GM18499 (cell line): Measurements from ENCODE around the gene FNDC3A.
"Not testable (repeated sequence)": the region's sequence is repeated elsewhere in the genome, so short reads cannot be mapped to it uniquely, and the experiment has no call there.

Source experiments
- ATAC-seq: cut with Tn5 transposase; IDR thresholded peaks from one replicate; pipeline ENCODE4 v1.9.1; 2021; ENCODE audit warnings: moderate number of reproducible peaks; ENCODE audit not compliant: insufficient read depth, unreplicated experiment

Gene FNDC3A

DNA sequence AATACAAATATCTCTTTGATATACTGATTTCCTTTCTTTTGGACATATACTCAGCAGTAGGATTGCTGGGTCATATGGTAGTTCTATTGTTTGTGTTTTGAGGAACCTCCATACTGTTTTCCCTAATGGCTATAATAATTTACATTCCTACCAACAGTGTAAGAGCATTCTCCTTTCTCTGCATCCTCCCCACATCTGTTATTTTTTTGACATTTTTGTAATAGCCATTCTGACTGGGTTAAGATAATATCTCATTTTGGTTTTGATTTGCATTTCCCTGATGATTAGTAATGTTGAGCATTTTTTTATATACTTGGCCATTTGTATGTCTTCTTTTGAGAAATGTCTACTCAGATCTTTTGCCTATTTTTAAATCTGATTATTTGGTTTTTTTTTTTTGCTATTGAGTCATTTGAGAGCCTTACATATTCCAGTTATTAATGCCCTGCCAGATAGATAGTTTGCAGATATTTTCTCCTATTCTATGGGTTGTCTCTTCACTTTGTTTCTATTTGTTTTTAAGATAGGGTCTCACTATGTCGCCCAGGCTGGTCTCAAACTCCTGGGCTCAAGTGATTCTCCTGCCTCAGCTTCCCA is 95.7 kb downstream of the FNDC3A start:
- no peak for ATAC-seq

DNA sequence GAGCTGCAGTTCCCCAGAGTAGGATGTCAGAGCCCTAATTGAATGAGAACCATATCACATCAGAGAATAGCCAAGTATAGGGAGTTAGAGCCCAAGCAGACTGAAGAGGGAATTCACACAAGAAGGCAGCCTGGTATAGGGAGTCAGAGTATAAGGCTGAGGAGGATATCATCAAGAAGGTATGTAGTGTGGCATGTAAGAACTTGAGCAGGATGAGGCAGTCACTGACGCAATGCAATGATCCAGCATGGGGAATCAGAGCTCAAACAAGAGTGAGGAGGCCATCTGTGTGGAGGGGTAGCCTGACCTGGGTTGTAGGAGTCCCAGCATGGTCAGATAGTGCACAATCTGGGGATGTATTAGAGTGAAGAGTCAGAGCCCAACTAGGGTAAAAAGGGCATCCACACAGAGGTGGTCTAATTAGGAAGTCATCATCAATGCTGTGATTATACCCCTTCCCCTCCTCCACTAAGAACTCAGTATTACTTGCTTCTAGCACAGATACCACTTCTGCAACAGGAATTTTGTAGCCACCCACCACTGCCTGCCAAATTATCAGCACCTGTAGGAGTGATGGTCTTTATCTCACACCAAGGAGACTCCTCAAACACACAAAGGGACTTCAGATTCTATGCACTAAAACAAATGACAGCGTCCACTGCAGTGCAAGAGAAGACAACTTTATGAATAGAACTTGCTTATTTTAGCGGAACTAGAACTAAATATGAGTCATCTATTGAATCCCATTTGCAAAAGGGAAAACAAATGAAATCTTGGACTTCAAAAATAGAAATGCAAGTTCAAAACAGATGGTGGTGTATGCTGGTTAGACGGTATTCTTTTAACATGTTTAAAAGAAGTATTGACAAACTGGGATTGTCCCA is 107.2 kb downstream of the FNDC3A start:
- ATAC-seq: no peak

DNA sequence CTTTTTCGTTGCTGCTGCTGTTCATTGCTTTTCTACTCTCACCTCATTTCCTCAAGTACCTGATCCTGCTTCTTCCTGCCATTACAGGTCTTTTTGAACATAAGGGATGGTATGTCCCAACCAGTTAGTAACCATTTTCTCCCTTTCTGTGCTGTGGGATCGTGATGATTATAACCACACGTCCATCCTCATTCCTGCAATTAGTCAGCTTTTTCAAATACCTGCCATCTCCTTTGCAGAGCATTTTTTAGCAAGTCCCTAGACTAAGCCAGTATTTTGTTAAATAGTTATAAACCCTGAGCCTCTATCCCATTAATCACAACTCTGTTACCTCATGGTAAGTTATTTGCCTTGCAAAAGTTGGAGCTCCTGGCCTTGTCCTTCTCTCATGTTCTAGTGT is 109.2 kb downstream of the FNDC3A start:
- no peak for ATAC-seq

DNA sequence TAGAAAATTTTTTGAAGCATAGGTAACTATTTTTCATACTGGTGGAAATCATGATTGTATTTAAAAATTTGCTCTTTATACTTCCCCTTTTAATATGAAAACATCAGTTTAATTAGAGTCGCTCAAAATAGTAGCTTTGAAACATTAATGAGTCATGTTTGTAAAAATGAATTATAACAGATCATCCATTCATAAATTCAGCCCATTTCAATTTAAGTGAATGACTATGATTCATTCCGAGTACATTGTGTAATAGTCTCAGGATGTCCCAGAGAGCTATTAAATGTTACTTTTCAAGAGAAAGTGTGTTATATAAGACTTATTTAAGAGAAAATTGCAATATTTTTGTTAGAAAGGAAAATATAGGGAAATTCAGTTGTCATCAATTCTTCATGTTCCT is 111.0 kb downstream of the FNDC3A start:
- ATAC-seq: no peak

DNA sequence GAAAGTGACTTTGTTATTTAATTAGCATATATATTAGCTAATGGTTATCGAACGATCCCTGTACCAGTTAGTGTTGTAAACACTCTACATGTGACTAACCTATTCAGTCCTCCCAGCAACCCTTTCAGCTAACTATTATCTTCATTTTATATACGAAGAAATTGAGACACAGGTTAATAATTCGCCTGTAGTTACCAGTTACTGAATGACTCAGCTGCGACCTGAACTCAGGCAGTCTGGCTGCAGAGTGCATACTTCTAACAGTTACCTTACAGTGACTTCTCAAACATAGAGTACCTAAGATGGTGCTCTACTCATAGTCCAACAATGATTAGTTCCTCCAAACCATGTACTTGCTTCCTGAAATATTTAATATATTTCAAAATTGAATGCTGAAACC is 117.7 kb downstream of the FNDC3A start:
- no peak for ATAC-seq

DNA sequence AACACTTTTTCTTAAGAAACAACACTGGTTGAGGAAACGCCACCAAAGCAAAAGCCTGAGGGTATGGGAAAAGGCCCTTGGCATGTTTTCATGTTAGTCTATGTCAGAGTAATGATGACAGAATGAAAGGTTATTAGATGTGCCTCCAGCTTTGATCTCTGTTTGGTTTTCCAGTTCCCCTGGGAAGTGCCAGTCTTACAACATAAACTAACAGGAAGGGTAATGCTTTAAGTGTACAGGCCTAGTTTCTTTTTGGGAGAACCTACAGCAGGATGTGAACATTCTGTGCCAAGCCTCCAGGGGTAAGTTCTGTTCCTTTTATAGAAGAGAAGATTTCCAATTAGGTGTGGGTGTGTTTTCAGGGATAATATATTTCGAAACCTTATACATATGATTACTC is 121.7 kb downstream of the FNDC3A start:
- no peak for ATAC-seq

DNA sequence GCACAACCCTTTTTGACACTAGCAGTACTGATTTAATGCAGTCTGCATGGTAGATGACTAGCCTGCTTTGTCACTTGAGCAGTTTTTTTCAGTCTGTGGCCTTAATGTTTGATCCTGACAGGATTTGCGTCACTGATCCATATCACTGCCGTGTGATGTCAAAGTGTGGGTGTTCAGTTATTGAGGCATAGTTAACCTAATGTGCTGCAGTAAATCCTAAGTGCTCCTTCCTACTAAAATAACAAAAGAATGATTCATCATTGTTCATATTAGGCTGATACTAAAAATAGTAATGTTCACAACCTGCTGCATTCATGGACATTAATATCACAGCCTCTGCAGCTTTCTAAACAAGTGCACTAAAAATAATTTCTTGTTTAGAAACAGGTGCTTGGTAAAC is 122.5 kb downstream of the FNDC3A start:
- no peak for ATAC-seq

DNA sequence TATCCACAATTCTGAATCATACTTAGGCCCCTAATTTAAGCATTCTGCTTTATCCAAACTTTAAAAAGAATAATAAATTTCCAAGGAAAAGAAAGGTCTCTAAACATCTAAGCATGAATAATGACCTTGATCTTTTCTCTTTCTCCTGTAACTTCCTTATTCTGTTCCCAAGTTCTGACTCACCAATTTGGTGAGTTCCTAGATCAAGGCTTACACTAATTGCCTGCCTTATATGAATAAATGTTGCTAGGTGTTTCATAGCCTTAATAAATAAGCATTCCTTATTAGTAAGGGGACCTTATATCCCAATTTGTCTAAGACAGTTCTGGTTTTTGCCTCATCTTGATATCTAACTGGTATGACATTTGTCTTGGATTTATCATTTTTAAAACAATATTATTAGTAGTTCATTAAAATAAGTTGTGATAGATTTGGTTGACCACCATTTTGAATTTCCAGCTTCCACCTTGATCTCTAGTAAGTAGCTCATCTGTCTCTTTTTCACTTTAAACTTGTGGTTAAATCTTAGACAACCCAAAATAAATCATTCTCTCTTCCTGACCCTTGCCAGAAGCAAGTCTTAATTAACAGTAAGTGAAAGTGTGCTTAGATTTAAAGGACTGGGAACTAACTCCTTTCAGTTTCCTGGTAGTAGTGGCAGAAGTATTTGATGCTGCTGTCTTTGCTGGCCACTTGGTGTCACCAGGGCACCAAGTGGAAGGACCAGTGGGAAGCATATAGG is 123.2 kb downstream of the FNDC3A start:
- ATAC-seq: no peak

DNA sequence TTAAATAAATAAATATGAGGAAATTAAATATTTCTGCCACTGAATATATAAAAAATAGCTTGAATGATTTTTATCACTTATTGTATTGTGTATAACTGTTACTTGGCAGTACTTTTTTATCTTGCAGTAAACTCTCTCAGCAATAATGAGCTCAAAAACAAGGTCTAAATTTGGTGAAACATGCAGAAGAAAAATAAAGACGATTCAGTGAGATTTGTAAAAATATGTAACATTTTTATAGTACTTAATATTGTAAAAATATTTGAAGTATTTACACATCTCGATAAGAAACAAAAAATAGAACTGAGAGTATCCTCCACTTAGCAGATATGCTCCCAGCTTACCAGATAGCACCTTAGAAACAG is 123.8 kb downstream of the FNDC3A start:
- ATAC-seq: no peak

DNA sequence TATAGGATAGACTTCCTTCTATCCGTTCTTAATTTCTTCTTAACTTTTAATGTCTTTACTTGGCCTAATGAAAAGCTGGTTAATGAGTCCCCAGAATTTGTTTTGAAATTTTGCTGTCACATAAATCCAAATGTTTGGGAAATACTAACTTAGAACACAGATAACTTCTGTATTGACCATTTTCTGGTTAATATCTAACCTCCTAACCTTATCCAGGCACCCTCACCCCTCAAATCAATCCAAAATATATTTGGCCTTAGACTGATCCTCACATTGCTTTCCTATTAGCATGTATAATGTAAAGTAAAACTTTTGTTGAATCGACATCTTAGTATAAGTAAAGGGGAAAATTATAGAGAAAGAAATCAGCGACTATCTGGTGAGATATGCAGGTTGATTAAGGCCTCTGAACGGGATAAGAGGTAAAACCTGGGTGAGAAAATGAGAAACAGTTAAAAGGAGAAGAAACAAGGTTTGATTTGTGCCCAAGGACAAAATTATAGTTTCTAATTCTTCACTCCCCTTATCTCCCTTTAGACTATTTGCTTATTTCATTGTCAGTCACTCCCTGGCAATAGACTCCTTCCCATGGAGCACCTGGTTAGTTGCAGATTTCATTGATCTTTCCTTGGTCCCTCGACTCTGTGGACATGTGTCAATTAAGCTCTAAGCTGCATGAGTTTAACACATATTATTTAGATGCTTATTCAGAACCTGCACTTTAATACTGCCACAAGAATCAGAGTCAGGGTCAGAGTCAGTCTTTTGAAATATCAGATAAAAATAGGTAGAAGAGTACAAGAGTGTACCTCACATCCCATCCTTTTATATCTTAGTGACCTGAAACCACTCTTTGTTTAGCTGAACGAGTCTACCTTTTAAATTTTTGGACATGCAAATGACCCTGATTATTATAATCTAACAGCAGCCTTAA is 125.2 kb downstream of the FNDC3A start:
- ATAC-seq: no peak

DNA sequence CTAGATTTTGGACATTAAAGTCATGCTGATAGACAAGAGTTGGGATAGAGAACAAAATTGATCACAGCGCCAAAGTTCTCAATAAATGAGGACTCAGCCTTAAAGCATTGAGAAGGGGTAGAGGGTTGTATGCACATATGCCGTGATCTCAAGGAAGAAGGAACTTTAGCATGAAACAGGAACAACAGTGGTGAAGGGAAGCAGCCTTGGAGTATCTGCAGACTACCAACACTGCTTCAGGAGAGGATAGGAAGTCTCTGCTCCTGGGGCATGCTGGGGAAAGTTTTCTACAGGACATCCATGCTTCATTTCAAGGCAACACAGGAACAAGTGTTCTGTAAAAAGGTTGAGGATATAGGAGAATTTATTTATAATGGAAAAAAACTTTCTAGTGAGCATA is 132.5 kb downstream of the FNDC3A start:
- no peak for ATAC-seq

DNA sequence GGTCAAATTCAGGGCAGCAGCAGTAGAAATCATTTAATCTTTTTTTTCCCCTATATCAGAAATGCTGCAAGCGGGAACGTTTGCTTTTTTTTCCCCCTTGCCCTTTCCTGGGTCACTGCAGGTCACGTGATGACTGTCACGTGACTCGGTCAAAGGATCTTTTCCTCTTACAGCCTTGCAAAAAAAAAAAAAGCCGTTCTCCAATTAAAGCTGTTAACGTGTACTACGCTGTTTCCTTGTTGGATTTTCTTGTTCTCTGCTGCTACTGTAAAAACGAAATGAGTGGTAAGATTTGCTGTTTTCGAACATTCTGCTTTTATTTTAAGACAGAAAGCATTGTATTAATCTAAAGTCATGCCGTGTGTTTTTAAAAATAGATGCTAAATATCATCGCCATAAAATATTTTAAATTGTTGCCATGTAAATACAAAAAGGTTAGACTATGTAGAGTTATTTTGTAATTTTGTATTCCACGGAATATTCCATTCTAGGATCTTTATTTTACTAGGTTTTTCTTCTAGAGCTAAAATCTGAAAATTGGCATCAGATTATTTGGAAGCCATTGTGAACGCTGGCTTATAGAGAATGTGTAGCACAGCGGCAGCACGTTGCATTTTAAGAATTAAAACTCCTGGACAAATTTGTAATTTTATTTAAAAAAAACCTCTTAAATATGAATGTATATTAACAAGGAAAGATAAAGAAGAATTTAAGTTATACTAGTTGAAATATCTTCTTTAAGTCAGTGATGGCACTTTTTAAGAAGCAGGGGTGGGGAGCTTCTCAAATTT is 134.6 kb downstream of the FNDC3A start:
- ATAC-seq: no peak

DNA sequence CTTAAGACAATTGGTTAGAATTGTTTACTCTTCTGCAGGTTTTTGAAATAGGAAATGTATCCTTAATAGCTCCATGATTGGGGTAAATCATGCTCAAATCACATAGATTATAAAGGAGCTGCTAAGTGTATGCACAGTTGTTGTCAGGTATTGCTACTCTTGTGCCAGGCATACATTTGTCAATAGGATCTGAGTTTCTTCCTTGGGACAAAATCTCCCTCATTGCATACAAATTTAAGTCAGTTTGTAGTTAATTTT is 135.1 kb downstream of the FNDC3A start:
- ATAC-seq: no peak

DNA sequence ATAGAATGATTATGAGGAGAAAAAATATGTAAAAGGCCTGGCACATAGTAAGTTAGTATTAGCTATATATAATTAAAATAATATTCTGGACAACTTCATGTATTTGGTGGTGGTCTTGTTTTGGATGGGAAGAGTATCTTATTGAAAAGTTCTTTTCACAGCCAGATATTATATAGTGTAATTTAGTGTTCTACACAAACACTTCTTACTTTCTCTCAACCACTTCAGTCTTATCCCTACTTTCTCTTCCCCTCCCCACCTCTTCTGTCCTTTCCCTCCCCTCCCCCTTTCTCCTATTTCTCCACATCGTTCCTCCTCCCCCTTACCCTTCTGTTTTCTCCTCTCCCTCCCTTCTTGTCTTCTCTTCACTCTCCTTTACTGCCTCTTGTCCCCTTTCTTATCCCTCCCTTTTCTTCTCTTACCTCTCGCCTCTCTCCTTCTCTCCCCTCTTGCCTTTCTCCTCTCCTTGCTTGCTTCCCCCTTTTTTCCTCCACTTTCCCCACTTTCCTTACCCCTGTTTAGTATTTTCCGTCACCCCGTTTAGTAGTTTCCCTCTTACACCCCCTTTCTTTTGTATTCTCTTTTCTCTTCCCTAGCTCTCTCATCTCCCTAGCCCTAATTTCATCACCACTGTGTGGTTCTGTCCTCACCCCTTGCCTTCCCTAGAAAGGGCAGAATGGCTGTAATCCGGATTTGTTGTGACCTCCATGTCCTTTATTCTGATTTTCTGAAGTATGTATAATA is 137.2 kb downstream of the FNDC3A start:
- ATAC-seq: no peak

DNA sequence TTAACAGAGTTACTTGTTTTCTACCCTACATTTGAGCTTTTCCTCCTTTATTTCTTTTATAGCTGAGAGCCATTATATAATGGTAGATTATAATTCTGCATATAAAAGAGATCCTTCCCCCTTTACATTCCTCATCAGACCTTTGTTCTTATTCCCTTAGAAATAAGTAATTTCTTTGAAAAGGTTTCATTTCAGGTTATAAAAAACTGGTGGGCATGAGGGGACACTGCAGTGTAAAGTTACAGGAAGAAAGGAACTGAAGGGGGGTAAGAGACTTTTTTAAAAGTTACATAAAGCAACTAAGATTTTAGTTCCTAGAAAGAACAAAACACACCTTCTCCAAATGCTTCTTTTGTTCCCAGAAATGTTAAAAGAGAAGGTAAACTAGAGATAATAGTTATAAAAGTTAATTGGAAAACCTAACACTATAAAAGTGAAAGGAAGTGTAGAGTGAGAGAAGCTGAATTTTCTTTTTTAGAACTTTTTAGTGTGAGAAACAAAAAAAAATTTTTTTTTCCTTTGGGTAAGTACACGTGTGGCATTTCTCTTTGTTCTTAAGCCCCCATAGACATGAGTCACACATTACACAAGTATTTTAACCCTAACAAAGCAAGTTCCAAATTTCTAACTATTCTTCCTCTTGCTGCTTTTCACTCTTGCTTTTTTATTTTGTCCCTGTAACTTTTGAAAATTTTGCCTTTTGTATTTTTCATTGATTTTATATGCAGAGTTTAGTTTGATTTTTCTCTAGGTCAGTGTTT is 138.0 kb downstream of the FNDC3A start:
- ATAC-seq: no peak

DNA sequence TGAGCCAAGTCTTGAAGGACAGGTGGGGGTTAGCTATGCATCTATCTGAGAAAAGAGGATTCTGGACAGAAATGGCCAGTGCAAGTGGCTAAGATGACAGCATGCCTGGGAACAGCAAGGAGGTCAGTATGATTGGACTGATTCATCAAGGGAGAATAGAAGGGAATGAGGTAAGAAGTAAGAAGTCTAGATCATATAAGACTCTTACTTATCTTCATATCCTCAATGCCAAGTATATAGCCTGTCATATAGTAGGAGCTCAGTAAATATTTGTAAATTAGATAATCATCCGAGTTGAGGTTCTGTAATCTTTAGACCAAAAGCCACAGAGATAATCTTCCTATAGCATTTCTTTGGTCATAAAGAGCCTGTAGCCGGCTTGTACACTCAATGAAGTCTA is 141.2 kb downstream of the FNDC3A start:
- no peak for ATAC-seq

DNA sequence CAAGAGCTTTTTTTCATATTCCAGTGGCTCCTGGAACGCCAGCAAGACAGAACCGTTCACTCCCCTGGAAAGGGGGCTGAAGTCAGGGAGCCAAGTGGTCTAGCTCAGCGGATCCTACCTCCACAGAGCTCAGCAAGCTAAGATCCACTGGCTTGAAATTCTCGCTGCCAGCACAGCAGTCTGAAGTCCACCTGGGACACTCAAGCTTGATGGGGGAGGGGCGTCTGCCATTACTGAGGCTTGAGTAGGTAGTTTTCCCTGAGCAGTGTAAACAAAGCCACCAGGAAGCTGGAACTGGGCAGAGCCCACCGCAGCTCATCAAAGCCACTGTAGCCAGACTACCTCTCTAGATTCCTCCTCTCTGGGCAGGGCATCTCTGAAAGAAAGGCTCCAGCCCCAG is 142.7 kb downstream of the FNDC3A start:
- ATAC-seq: not testable (repeated sequence)

DNA sequence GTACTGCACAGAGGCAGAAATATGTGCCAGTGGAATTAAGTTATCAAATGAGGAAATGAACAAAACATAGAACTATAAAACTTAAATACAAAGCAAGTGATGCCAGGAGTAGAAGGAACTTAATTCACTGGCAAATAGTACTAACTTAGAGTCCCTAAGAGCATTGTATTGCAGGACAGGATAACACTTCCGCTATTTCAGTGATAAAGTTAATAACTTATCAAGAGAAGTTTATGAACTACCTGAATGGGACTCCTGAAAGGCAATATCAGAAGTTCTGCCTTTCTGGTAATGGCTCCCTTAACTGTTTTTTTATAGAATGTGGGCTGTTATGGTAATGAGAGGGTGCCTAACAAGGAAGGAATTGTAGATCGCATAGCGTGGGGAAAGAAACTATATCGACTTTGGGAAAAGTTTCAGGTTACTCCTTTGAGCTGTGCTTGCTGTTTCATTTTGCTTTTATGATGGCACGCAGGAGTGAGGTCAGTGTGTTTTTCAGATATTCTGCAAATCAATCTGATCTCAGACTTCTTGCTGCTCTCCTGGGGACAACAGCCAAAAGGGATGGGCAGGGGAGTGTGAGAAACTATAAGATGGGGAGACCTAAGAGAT is 149.1 kb downstream of the FNDC3A start:
- ATAC-seq: no peak
